HG02763 (cell line): ENCODE results near the gene SETDB2.

ENCODE experiments used
- ATAC-seq: cut with Tn5 transposase; IDR thresholded peaks from one replicate; pipeline ENCODE4 v1.9.1; 2021; ENCODE audit warnings: mild to moderate bottlenecking, moderate library complexity; ENCODE audit not compliant: unreplicated experiment

The SETDB2 gene

DNA sequence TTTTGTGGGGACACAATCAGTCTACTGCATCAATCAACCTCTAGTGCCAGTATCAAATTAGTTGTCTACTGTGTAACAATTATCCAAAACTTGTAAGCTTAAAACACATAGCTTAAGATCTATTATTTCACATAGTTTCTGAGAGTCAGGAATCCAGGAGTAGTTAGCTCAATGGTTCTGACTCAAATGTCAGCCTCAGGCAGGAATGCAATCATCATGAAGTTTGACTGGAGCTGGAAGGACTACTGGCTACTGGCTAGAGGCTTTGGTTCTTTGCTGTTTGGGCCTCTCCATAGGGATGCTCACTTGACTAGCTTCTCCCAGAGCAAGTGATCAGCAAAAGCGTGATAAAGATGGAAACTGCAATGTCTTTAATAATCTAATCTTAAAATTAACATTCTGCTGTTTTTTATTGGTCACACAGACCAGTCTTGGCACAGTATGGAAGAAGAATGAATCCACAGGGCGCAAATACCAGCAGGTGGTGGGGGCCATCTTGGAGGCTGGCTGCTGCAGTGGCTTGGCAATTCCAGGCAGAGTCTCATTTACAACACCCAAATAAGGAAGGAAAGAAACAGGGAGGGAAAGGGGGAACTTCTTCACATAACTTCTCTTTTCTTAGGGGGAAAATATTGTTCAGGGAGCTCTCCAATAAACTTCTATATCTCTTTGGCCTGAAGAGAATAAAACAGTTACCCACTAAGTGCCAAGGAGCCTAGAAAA is 15.9 kb upstream of the SETDB2 start:
- ATAC-seq = no peak

GRCh38 chr13:49429121-49429520 is 15.0 kb upstream of the SETDB2 start:
- ATAC-seq = no peak

DNA sequence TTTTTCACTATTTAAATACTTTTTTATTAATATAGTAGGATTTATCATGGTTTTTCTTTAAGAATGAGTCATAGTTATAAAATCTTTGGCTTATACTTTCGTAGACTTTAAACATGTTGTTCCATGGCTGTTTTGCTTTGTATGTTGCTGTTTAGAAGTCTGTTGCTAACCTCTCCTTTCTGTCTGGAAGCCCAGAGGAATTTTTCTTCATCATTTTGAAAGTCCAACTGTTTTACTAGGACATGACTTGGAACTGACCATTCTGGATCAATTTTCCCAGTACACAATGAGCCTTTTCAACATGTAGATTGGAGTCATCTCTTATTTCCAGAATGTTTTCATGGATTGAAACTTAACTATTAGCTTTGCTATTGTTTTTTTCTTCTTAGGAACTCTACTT is 8.1 kb upstream of the SETDB2 start:
- no peak for ATAC-seq

GRCh38 chr13:49436890-49437289 is 7.2 kb upstream of the SETDB2 start:
- no peak for ATAC-seq

- no peak for ATAC-seq
These were observed 6.4 kb upstream of the SETDB2 start for GRCh38 chr13:49437705-49438104.

DNA sequence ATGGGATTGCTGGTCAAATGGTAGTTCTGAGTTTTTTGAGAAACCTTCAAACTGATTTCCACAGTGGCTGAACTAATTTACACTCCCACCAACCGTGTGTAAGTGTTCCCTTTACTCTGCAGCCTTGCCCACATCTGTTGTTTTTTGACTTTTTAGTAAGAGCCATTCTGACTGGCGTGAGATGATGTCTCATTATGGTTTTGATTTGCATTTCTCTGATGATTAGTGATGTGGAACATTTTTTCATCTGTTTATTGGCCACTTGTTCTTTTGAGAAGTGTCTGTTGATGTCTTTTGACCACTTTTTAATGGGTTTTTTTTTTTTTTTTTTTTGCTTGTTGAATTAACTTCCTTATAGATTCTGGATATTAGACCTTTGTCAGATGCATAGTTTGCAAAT is 4.5 kb upstream of the SETDB2 start:
- ATAC-seq = no peak

DNA sequence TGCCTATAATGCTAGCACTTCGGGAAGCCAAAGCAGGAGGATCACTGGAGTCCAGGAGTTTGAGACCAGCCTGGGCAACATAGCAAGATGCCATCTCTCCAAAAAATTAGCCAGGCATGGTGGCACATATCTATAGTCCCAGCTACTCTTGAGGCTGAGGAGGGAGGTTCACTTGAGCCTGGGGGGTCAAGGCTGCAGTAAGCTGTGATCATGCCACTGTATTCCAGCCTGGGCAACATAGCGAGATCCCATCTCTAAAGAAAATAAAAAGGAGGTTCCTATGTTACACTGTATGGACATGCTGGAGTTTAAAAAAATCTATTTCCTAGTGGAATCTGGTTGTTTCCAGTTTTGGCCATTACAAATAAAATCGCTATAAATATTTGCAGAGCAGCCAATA is 2.8 kb upstream of the SETDB2 start:
- ATAC-seq = no peak

DNA sequence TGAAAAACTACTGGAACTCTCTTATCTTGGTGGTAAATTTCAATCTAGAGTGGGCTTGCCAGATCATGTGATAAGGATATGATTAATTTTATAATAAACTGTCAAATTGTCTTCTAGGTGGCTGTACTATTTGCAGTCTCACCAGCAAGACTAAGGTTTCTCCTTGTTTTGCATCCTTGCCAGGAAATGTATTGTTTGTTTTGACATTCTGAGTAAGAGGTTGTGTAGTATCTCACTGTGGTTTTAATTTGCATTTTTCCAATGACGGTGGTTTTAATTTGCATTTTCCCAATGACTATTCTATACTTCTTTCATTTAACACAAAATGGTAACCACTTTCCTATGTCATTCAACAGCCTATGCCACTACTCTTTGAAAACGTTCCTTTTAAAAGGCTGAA is 2.2 kb upstream of the SETDB2 start:
- no peak for ATAC-seq

DNA sequence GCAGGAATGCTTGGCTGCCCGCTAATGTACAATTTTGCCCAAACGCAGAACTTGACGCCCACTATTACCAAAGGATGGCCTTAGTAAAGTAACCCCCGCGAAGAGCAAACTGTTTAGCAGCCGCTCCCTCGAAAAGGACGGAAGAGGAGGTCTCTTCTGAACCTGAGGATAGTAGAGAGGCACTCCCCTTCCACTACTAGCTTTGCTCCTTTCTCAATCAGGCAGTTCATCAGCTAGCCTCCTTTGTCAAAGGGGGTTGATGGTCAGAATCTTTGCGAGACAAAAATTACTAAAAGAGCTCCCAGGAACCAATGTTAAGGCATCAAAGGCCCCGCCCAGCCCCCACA is 744 bp upstream of the SETDB2 start:
- ATAC-seq = no peak

DNA sequence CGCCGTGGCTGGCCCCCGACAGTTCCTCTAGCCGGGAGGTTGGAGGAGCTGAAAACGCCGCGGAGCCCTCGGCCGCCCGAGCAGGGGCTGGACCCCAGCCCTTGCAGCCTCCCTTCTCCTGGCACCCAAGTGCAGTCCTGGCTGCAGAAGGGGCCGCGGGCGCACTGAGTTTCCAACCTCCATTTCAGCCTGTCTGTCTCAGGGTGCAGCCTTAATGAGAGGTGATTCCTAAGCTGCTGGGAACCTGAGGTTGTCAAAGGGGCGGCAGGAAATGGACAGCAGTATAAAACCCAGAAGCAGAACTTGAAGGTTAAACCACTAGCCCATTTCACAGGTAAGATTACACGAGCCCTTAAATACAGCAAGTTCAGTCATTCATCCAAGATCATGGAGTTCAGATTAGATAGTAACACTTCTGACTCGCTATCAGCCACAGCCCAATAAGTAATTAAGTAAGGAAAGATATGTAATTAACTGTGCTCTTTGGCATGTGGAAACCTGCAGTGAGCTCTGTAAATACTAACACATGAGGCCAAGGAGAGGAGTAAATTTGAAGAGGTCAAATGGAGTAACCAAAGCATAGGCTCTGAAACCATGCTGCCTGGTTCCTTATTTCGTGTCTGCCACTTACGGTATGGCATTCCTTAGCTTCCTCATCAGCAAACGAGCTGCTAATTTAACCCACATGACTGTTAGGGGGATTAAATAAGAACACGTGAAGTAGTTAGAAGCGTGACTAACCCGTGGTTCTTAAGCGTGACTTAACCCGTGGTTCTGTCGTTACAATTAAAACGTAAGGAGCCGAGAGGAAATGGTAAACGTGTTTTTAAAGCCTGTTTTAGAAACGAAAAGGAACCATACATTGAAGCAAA is 686 bp downstream of the SETDB2 start:
- peak; percentile 12 for ATAC-seq

- no peak for ATAC-seq
These were observed 2.4 kb downstream of the SETDB2 start for GRCh38 chr13:49446473-49446872.

DNA sequence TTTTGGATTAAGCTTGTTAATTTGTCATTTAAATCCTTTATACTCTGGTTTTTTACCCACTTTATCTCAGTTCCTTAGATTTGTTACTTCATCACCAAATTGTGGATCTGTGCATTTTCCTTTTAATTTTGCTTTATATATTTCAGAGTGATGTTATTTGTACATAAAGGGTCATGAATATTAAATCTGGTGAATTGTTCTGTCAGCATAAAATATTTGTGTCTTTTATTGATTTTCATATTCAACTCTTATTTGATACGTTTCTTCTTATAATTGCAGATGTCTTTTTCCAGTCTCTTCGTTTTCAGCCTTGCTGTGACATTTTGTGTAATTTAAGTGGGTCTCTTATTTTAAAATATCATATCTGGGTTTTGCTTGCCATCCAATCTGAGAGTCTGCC is 4.7 kb downstream of the SETDB2 start:
- ATAC-seq = no peak

- no peak for ATAC-seq
These were observed 6.2 kb downstream of the SETDB2 start for GRCh38 chr13:49450105-49450819.

DNA sequence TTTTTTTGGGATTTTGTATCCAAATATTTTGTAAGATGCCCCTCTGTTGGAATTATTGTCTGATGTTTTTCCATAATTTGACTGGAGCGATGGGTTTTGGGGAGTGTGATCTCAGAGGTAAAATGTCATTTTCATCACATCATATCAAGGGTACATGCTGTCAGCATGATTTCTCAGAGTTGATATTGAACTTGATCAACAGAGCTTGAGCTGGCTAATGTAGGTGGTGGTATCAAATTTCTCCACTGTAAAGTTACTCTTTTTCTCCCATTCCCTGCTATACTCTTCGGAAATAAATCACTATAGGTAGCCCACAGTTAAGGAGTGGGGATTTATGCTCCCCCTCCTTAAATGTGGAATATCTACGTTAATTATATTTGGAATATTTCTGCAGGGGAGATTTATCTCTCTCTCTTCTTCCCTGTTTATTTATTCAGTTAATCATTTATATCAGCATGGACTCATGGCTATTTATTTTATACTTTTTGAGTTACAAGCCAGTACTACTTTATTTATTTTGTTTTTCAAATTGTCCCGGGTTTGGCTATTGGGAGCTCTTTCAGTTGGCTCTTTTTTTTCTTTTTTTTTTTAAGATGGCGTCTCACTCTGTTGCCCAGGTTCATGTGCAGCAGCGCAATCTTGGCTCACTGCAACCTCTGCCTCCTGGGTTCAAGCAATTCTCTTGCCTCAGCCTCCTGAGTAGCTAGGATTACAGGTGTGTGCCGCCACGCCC is 8.8 kb downstream of the SETDB2 start:
- ATAC-seq = no peak

GRCh38 chr13:49453465-49453864 is 9.4 kb downstream of the SETDB2 start:
- no peak for ATAC-seq

DNA sequence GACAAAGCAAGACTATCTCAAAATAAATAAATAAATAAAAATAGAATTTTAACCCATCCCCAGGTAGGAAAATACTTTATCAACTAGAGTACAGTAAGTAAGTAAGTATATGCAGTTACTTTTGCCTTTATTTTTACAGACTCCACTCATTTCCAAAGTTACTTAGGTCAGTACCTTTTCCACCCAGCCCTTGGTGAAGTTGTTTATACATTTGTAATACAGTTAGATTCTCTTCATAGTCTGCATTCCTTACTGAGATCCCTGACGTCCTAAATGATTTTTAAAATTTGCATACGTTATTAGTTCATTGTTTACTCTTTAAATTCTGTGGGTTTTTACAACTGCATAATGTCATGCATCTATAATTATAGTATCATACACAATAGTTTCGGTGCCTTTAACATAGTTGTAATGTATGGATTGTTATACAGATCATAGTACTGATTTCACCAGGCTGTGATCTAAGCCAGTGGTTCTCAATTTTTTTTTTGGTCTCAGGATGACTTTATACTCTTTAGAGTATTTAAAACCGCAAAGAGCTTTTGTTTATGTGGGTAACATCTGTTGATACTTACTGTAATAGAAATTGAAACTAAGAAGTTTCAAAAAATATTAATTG is 10.4 kb downstream of the SETDB2 start:
- ATAC-seq = peak; percentile 85

DNA sequence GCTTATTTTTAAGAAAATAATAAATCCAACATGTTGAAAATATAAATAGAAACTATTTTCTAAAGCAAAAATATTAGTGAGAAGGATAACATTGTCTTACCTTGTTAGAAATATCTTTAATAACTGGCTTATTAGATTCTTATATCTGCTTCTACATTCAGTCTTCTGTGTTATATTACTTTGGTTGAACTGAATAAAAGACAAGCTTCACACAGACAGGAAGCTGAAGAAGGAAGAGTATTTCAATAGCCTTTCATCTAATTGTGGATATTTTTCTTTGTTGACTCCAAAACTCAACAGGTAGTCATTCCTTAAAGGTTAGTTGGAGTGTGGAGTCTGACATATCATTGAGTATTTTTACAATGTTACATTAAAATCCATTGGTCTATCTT is 10.9 kb downstream of the SETDB2 start:
- ATAC-seq = no peak

- no peak for ATAC-seq
These were observed 12.1 kb downstream of the SETDB2 start for GRCh38 chr13:49456156-49456555.

- no peak for ATAC-seq
These were observed 13.1 kb downstream of the SETDB2 start for GRCh38 chr13:49457221-49457620.

DNA sequence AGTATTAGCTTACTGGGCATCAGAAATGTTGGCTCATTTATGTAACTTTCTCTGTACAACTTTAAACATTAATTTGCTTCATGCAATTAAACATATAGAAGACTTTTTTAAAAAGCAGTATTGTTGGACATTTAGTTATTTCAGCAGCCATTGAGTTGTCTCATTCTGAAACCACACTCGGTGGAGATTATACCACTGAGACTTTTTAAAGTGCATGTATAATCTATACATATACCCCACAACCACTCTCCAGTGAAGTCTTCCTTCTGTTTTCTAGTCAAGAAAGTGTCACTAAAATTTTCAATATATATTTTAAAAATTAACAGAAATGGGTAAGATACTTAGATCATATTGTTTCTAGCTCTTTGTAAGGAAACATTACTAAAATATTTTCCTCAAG is 15.5 kb downstream of the SETDB2 start:
- no peak for ATAC-seq

DNA sequence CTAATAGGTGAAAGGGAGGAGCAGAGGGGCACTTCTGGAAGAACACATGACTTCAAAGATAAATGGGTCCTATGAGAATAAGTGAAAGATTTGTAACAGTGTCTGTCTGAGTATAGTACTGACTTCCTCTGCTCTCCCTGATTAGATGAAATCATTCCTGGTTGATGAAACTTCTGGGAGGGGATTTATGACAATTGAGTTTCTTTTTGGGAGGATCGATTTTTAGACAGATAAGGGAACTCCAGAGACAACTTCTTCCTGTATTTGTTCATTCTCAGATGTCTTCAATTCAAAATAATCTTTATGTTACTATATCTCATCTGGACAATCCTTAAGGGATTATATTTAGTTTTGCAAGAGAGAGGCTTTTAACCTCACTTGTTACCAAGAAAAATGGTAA is 20.0 kb downstream of the SETDB2 start:
- no peak for ATAC-seq
